ENCODE data around the gene GINS2.

The GINS2 gene

GRCh38 chr16:85724936-85725335 is 36.2 kb upstream of the GINS2 start:
- TF ChIP-seq ZNF565 (CRISPR knock-in tag; conservative IDR thresholded peaks at IDR 0.05; ENCODE audit: low read depth) (no peak), ZC3H10 (CRISPR knock-in tag; IDR thresholded peaks at IDR 0.05) (no peak), CREB5 (CRISPR knock-in tag; IDR thresholded peaks at IDR 0.05; ENCODE audit: low read depth) (no peak), TCF4 (CRISPR knock-in tag; IDR thresholded peaks at IDR 0.05; ENCODE audit: borderline replicate concordance) (no peak), CSRNP3 (CRISPR knock-in tag; IDR thresholded peaks at IDR 0.05) (no peak), OSR1 (CRISPR knock-in tag; IDR thresholded peaks at IDR 0.05) (no peak), SNAI2 (CRISPR knock-in tag; IDR thresholded peaks at IDR 0.05) (no peak), GLIS3 (CRISPR knock-in tag; IDR thresholded peaks at IDR 0.05) (no peak), POU6F1 (CRISPR knock-in tag; IDR thresholded peaks at IDR 0.05; ENCODE audit: borderline replicate concordance, low read depth) (no peak), ZNF8 (CRISPR knock-in tag; IDR thresholded peaks at IDR 0.05) (no peak), ZNF70 (CRISPR knock-in tag; IDR thresholded peaks at IDR 0.05) (no peak), ISL1 (CRISPR knock-in tag; IDR thresholded peaks at IDR 0.05) (no peak), ESRRG (CRISPR knock-in tag; IDR thresholded peaks at IDR 0.05) (no peak), ZFP30 (CRISPR knock-in tag; IDR thresholded peaks at IDR 0.05) (no peak), ARNTL (CRISPR knock-in tag; IDR thresholded peaks at IDR 0.05; ENCODE audit: borderline replicate concordance, low read depth) (no peak)
- ATAC-seq: no peak

GRCh38 chr16:85724126-85724879 is 35.5 kb upstream of the GINS2 start:
- no peak for ATAC-seq
- TF ChIP-seq CSDC2 (CRISPR knock-in tag; IDR thresholded peaks at IDR 0.05) (no peak), ZNF8 (CRISPR knock-in tag; IDR thresholded peaks at IDR 0.05) (no peak), TOX (CRISPR knock-in tag; IDR thresholded peaks at IDR 0.05; ENCODE audit: borderline replicate concordance) (no peak), ARNTL (CRISPR knock-in tag; IDR thresholded peaks at IDR 0.05; ENCODE audit: borderline replicate concordance, low read depth) (no peak), ZFP30 (CRISPR knock-in tag; IDR thresholded peaks at IDR 0.05) (no peak), POU6F1 (CRISPR knock-in tag; IDR thresholded peaks at IDR 0.05; ENCODE audit: borderline replicate concordance, low read depth) (no peak), TCF4 (CRISPR knock-in tag; IDR thresholded peaks at IDR 0.05; ENCODE audit: borderline replicate concordance) (no peak), PPARA (CRISPR knock-in tag; IDR thresholded peaks at IDR 0.05; ENCODE audit: borderline replicate concordance) (no peak), TSHZ2 (CRISPR knock-in tag; IDR thresholded peaks at IDR 0.05) (no peak), RARB (CRISPR knock-in tag; IDR thresholded peaks at IDR 0.05) (no peak), ZFP3 (CRISPR knock-in tag; IDR thresholded peaks at IDR 0.05) (no peak), CREB5 (CRISPR knock-in tag; IDR thresholded peaks at IDR 0.05; ENCODE audit: low read depth) (no peak), BACH2 (CRISPR knock-in tag; IDR thresholded peaks at IDR 0.05; ENCODE audit: borderline replicate concordance) (no peak), OSR1 (CRISPR knock-in tag; IDR thresholded peaks at IDR 0.05) (no peak), ZNF565 (CRISPR knock-in tag; conservative IDR thresholded peaks at IDR 0.05; ENCODE audit: low read depth) (no peak), PATZ1 (CRISPR knock-in tag; IDR thresholded peaks at IDR 0.05; ENCODE audit: borderline replicate concordance) (no peak)
